Measurements from ENCODE around the gene CUEDC2.

DNA sequence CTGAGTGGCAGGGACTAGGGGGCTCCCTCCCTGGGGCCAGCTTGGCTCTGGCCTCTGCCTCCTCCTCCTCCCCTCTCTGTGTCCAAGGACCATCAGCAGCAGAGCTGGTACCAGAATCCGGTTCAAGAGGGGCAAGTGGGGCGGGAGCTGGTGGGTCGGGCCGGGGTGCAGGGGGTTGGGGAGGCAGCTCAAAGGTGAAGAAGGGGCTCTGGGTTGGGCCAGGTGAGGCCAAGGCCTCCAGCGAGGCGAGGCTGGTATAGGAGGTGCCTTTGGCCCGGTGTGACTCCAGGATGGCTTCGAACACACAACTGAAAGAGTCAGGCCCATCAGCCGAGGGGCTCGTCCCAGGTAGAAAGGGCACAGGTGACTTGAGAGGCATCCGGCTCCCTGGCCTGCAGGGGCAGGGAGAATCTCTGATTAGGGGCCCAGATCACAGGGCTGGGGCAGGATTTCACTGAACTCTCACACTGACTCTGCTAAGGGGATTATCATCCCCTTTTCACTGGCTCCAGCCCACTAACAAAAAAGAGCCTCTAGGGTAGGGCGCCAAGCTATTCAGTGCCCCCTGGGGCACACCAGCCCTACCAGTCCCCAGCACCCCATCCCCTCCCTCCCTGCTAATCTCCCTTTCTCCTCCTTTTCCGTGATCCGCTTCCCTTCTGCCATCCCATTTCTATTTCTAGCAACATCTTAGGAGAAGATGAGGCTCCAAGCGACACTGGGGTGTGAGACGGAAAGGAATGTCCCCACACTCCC lies 18.4 kb downstream of the CUEDC2 start:
- TF ChIP-seq, protein P1, sequence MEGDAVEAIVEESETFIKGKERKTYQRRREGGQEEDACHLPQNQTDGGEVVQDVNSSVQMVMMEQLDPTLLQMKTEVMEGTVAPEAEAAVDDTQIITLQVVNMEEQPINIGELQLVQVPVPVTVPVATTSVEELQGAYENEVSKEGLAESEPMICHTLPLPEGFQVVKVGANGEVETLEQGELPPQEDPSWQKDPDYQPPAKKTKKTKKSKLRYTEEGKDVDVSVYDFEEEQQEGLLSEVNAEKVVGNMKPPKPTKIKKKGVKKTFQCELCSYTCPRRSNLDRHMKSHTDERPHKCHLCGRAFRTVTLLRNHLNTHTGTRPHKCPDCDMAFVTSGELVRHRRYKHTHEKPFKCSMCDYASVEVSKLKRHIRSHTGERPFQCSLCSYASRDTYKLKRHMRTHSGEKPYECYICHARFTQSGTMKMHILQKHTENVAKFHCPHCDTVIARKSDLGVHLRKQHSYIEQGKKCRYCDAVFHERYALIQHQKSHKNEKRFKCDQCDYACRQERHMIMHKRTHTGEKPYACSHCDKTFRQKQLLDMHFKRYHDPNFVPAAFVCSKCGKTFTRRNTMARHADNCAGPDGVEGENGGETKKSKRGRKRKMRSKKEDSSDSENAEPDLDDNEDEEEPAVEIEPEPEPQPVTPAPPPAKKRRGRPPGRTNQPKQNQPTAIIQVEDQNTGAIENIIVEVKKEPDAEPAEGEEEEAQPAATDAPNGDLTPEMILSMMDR (IDR thresholded peaks at IDR 0.05; ENCODE audit: insufficient read depth, low read length, poor library complexity, severe bottlenecking), result no peak
- TF ChIP-seq EZH2phosphoT487 (conservative IDR thresholded peaks at IDR 0.05; ENCODE audit: low read length), result no peak
